HG02642 (cell line): Measurements from ENCODE around the gene PDZD4.

Source experiments
- ATAC-seq: cut with Tn5 transposase; IDR thresholded peaks from one replicate; pipeline ENCODE4 v1.9.1; 2021; ENCODE audit warnings: mild to moderate bottlenecking; ENCODE audit not compliant: unreplicated experiment, poor library complexity

The PDZD4 gene, protein sequence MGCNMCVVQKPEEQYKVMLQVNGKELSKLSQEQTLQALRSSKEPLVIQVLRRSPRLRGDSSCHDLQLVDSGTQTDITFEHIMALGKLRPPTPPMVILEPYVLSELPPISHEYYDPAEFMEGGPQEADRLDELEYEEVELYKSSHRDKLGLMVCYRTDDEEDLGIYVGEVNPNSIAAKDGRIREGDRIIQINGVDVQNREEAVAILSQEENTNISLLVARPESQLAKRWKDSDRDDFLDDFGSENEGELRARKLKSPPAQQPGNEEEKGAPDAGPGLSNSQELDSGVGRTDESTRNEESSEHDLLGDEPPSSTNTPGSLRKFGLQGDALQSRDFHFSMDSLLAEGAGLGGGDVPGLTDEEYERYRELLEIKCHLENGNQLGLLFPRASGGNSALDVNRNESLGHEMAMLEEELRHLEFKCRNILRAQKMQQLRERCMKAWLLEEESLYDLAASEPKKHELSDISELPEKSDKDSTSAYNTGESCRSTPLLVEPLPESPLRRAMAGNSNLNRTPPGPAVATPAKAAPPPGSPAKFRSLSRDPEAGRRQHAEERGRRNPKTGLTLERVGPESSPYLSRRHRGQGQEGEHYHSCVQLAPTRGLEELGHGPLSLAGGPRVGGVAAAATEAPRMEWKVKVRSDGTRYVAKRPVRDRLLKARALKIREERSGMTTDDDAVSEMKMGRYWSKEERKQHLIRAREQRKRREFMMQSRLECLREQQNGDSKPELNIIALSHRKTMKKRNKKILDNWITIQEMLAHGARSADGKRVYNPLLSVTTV

DNA sequence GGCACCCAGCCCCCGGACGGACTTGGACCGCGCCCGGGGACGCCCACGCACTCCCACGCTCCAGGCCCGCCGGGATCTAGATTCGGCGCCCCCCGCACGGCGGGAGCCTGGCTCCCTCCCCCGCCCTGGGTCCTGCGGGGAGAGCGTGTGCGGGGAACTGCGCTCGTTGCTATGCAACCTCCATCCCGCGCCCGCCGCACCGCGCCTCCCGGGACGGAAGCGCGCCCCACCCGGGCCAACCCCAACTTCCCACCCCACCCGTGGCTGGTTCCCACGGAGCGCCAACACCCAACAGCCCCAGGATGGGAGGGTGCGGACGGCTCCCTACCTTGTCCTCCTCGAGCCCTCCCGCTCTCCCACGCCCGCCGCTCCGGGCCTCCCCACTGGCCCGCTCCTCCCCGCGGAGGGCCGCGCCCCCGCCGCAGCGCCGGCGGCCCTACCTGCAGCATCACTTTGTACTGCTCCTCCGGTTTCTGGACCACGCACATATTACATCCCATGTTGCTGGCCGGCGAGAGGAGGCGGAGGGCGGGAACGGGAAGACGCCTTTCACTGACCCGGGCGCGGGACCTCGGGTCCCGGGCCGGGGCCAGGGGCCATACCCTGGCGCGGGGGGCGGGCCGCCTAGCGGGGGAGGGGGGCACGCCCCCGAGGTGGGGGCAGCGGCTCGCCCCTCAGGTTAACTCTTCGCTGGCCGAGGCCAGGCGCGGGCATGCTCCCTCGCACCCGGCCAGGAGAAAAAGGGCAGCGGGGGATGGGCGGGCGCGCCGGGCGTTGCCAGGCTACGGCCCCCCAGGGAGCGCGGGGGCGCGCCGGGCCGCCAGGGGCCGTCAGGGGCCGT lies at the start of gene PDZD4:
Gene PDZD4, minus strand, starts transcription at position 746 of the 841 bp plus-strand sequence. Its CDS starts 246 bp downstream, at position 500.
- no peak for ATAC-seq

DNA sequence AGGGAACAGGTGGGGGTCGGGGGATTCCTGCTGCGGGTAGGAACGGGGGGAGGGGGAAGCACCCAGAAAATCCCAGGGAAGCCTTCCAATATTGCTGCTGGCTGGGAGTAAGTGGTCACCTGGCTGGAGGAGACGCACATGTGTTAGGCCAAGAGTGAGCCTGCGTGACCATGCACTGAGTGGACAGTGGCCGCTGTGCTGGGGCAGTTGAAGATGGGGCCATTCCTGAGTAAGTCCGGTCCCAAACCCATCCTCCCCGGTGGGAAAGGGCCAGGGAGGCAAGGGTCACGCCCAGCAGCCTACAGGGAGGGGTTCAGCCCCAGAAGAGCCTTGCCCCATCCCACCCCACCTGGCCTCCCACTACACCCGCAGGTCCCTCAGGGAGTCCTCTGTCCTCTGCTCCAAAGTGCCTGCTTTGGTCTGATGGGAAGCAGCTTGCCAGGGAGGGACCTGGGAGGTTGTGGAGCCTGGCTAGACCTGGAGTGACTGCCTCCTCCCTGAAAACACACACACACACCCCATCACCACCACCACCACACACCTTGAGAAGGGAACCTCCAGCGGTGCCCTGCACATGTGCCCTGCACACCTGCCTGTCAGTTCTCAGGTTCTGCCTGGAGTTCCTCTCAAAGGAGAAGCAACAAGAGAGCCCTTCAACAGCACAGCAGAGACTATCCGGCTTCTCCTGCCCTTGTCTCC lies 49.5 kb upstream of the PDZD4 start:
- no peak for ATAC-seq

DNA sequence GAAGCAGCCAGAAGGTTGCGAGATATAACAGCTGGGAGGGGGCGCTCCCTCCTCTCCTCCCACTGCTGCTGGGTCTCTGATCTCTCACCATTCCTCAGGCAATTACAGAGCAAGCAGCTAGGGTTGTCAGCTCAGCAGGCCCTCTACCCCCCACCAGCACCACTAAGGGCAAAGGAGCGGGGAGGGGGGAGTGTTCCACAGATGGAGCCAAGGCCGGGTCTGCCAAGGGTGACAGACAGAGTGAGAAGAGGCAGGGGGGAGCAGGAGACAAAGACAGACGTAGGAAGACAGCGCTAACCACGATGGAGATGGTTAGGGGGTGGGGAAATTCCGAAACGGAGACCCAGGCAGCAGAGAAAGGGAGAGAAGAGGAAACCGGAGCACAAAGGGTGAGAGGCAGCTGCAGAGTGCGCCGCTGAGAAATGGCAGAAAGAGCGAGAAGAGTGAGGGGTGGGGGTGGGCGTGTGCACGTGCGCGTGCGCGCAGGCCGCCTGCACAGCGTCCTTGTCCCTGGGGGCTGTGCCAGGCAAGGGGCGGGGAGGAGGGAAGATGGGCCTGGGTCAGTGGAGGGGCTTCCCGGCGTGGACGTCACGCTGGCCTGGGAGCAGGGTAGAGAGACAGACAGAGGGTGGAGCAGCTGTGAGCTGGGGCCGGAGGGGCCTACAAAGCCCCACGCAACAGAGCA lies 48.8 kb upstream of the PDZD4 start:
- ATAC-seq = no peak

DNA sequence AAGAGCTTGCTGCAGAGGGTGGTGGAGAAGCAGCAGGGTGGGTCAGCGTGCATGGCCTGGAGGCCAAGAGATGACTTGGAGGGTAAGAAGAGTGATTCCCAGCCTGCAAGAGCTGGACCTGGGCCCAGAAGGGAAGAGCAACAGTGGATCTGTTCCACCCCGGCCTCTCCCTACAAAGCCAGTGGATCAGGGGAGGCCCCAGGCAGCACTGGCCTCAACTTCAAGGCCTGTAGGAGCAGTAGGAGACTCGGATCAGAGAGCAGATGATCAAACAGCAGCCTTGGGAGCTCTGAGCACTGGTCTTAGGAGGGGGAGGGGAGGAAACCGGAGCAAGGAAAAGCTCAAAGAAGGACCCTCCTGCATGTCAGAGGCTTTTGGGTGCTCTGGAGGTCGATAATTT lies 48.0 kb upstream of the PDZD4 start:
- ATAC-seq = no peak

DNA sequence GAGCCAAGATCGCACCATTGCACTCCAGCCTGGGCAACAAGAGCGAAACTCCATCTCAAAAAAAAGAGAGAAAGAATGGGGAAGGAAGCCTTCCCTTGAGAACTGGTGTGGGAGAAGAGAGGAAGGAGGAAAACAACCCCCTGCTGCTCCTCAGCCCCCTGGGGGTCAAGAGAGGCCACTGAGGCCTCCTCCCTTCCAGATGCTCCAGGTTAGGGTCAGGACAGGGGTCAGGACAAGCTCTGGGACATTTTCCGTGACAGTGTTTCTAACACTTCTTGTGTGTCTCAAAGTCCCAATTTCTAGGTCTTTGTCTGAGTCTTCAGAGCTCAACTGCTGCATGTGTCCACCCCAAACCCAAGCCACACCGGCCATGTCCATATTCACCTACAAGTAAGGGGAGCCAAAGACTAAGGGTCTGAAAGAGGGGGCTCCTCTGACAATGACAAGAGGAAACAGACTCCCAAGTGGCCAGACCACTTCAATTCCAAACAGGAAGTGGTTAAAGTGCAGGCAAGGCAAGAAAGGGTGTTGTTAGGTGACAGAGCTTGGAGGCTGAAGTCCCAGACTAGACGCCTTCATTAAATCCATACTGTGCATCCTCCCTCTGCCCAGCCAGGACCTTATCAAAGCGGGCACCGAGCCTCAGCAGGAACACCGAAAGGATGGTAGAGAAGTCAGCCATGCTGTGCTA lies 47.4 kb upstream of the PDZD4 start:
- ATAC-seq = no peak

DNA sequence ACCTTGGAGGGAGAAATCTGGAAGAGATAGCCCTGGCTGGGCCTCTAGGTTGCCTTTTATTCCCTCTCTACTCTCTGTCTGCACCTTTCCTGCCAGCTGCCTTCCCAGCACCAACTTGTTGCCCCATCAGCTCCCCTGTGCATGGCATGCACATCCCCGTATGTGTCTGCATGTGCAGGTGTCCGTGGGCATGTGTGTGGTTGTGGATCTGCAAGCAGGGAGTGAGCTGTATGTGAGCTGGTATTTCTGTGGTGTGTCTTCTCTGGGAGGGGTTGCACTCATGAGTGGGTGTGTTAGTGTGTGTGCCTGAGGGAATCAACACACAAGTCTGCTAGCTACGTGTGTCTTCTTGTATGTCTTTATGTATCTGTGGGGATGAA lies 45.8 kb upstream of the PDZD4 start:
- no peak for ATAC-seq

DNA sequence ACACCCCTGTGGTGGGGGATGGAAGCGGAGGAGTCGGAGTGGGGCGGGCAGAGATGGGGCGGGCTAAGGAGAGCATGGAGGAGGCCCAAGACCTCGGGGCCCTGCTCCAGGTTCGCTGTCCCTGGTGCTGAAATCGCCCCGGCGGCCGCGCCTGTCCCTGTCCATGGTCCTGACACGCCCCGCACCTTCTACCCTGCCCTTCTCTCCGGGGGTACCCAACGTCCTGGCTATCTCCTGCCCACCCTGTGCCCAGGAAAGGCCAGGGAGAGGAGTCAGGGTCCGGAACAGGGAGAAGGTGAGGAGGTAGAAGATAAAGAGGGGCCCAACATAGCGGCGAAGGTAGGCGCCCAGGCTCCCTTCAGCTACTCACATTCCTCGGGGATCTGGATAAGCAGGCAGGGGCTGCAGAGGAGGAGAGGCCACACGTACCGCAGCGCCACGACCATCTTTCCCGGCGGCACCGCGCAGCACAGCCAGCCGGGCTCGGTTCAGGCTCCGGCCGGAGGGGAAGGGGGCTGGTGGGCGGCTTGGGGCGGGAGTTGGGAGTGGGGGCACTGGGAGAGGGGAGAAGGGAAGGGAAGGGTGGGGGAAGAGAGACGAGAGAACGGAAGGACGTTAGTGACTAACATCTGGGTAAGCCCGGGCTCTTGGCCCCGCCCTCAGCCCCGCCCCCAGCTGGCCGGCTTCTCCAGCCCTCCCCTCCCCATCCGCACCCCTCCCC lies 45.2 kb upstream of the PDZD4 start:
- ATAC-seq = no peak

DNA sequence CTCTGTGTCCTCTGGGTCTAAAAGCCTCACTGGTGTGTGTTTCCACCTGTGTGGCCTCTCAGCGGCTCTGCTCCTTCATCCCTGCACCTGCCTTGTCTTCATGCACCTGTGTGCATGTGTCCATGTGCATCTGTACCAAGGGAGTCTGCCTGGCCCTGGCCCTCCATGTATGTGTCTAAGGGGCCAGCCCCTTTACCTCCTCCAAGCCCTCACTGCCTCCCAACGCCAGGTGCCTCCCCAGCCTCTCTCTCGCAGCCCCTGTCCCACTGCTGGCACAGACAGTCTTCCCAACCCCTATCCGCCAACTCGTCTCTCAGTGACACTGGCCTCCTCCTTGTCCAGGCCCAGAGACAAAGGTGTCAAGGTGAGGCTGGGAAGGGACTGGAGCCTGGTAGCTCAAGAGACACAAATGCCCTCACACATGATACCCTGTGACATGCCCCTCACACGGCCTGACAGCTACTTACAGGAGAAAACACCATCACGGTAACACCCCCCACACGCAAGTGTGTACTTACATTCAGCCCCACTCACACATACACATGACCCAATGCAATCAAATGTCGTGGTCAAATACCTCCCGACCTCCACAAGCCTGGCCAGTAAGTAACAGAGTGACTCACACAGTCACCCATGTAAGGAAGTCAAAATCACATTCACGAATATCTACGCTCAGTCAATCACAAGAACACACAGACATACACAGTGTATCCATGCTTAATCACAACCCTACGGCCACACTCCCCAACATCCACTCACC lies 44.2 kb upstream of the PDZD4 start:
- no peak for ATAC-seq

DNA sequence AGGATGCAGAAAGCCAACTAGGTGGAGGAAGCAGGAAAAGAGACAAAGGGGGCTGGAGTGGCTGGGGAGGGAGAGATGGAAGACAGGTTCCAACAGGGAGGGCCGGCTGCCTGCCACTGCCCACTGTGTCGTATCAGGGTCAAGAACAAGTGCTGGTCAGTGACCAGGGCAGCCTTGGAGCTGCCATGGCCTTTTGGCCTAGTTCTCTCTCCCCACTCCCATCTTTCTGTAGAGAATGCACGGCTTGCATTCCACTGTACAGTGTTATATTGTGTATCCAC lies 43.7 kb upstream of the PDZD4 start:
- no peak for ATAC-seq

DNA sequence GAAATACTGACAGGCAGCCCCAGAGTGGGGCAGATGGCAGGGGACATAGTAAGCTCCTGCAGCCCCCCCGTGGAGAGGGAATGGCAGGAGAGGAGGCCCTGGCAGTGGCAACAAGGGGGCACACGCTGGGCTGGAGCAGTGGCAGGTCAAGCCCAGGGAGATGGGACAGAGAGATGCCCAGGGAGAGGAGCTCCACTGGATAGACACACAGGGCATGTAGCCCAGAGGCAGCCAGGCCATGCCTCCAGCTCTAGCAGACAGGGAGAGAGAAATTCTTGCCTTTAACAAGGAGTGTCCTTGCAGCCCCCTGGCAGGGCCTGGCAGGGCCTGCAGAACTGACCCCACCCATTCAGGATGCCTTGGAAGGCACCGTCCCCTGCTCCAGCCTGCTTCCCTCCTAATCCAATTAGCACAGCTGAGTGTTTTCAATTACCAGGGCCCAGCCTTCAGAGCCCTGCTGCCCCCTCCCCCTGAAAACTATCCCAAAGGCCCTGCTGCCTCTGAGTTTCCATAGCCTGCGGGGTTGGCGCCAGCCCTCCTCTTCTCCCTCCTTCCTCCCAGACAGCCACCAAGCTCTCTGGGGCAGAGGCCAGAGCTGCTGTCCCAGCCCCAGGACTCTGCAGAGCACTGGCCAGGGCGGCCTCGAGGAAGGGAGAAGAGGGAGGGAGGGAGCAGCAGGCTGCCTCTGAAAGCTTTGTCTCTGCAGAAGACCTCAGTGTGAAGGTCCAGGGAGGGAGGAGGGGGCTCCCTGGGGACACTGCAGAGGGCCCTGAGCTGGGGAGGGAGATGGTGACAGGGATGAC lies 43.1 kb upstream of the PDZD4 start:
- no peak for ATAC-seq

DNA sequence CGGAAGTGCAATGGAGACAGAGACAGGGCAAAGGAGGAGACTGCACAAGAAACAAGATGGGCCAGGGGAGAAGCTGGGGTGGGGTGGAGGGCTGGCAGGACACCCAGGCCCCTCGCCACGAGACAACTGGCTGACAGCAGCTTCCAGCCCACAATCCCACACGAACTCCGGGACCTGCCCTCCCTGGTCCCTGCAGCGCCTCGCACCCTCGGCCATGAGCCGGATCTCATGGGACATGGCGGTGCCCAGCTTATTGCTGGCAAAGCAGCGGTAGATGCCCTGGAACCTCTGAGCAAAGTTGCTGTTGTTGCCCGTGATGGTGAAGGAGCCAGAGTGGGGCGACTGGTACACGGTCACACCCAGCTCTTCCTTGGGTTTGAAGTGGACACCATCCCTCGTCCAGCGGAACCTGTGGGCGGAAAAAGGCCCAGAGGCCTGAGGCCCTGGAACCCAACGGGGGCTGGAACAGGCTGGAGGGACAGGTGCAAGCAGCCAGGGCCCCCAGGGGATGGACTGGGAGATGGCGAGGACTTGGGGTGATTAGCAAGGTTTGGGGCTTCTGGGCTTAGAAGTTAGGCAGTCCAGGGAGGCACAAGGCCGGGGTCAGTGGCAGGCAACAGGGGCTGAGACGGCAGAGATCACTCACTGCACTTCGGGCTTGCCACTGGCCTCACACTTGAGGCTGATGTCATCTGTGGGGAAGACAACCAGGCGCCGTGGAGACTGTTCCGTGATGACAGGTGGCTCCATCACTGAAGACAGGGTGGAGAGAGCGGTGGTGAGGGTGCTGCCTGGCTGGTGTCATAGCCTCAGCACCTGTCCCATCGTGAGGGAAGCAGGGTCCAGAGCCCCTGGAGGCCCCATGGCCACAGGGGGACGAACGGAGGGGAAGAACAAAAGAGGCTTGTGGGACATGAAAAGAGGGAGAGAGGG lies 41.9 kb upstream of the PDZD4 start:
- no peak for ATAC-seq

DNA sequence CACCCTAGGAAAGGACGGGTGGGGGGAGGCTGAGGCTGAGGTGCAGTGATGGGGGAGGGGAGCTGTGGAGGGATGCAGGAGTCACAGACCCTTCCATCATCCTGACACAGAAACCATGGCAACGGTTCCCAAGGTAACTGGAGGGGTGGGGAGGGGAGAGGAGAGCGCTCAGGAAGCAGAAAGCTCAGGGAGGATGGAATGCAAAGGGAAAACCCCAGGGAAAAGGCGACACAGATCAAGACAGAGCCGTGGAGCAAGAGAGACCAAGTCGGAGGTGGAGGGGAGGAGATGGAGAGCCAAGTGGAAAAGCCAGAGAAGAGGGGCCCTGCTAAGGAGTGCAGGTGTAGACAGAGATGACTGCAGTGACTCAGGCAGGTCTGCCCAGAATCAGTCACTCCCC lies 41.1 kb upstream of the PDZD4 start:
- no peak for ATAC-seq

DNA sequence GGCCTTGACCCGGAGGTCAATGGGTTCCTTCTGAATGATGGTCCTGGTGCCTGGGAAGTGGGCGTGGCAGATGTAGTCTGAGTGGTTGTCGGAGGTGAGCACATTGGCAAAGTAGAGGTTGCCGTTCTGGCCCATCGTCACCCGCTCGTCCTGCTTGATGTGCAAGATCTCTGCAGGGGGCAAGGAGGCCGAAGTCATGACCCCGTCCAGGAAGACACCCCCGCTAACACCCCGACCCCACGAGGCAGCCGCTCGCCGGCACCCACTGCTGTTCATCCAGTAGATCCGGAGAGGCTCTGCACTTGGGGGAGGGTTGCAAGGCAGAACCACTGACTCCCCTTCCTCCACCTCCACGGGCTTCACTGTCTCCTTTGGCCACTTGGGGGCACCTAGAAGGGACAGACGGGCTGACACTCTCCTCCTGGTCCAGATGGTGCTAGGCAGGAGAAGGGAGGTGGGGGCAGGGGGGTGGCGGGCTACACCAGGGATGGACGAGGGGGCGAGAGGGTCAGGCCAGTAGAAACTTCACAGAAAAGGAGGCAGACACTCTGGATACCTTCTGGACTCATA lies 40.5 kb upstream of the PDZD4 start:
- ATAC-seq = no peak

DNA sequence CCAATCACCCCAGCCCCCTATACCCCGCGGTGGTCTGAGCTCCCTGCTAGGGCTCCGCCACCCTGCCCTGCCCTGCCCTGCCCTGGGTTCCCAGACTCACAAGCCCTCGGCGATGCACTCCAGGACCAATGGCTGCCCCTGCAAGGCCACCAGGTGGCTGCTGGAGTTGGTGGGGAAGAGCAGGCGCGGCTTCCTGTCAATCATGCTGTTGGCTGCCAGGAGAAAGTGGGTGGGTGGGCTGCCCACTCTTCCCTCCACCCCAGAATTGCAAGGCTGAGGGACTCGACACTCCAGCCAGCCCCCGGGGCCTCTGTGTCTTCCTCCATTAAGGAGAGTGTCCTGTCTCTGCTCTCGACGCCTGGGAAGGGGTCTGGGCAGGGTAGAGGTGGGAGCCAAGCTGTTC lies 39.9 kb upstream of the PDZD4 start:
- ATAC-seq = no peak

DNA sequence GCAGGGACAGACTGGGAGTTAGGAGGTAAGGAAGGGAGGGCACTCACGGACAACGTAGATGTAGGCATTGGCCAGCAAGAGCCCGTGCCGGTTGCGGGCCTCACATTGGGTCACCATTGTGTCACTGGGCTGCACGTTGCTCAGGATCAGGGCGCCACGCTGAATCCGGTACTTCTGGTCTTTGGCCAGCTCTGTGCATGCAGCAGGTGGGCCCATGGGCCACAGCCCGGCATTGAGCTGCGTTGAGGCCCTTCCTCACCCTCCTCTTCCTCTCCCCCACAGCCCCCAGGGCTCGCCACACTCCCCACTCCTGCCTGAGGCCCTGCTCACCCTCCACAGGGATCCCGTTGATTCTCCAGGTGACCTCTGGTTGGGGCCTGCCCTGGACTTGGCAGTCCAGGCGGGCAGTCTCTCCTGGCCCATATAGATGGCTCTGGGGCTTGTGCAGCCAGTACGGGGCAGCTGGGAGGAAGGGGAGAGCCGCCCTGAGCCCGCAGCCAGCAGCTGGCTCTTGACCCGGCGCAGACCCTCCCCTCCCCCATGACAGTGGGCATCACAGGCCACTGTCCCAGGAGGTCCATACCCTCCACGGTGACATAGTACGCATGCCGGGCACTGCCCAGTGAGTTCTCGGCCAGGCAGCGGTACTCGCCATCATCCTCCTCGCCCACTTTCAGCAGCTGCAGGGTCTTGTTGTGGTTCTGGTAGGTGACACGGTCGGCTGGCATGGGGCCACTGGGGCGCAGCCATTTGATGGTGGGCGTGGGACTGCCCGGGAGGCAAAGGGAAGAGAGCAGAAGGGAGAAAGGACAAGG lies 39.3 kb upstream of the PDZD4 start:
- ATAC-seq = no peak
